HG03565 (cell line): ENCODE data around the gene LRBA.
"Not testable (repeated sequence)": the region's sequence is repeated elsewhere in the genome, so short reads cannot be mapped to it uniquely, and the experiment has no call there.

ENCODE experiments used
- ATAC-seq: cut with Tn5 transposase; IDR thresholded peaks from one replicate; pipeline ENCODE4 v1.9.1; 2021; ENCODE audit warnings: mild to moderate bottlenecking, moderate library complexity; ENCODE audit not compliant: unreplicated experiment

Gene LRBA

DNA sequence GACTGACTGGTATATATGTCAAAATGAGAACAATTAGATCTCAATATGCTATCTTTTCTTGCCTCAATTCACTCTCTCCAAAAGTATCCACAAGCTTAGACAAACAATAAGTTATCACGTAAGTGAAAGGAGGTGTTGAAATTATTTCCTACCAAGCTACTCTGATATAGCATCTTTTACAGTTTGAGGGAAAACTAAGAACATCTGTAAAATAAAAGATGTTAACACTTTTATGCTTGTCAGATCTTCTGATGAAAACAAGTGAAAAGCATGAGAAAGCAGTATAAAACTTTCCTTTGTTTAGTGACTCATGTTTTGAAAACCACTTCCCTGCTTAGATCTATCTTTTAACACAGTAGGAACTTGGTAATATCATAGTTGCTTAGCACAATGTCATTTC lies 441.6 kb downstream of the LRBA start:
- ATAC-seq = no peak

DNA sequence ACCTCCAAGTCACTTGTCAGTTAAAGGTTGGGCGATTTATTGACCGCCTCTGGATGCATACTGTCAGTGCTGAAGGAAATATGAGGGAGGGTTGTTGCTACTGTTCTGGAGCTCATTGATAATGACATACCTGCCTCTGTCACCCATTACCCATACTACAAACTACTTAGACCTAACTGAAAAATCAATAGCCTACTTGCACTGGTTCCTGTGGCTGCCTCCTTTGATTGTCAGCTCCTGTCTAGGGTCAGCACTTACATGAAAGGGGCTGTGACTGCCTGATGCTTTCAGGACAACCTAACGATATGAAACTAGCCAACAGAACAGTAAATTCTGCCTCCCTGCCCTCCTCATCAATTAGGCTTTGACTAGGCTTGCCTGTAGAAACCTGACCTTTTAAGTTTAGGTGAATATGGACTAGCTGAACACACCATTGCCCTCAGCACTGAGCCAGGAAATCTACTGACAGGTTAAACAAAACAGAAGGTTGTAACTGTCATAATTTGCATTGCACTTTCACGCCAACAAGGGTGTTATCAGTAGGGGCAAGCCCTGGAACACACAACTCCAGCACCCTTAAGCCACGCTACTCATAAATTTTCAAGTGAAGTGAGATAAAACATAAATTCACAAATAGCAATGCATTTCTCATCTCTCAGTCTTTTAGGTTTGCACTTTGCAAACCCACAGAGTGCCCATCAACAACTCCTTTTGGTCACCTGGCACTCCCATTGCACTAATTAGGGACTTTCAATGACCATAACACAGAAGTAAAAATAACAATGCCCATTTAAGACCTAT lies 442.2 kb downstream of the LRBA start:
- no peak for ATAC-seq

DNA sequence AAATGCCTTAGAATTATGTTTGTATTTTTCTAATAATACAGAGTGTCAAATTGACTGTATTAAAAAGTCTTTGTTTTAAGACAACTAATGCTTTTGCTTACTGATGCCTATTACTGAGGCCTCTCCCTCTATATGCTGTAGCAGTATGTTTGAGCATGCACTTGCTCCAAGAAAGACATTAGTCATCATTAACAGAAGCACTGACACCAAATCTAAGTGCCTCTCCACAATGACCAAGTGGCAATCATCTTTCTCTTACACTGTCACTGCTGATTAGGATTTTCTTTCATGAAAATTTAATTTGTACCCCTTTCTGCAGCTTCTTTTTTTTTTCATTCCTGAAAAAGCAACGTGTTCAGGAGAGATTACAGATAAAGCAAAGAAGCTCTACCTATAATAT lies 444.2 kb downstream of the LRBA start:
- ATAC-seq = no peak

DNA sequence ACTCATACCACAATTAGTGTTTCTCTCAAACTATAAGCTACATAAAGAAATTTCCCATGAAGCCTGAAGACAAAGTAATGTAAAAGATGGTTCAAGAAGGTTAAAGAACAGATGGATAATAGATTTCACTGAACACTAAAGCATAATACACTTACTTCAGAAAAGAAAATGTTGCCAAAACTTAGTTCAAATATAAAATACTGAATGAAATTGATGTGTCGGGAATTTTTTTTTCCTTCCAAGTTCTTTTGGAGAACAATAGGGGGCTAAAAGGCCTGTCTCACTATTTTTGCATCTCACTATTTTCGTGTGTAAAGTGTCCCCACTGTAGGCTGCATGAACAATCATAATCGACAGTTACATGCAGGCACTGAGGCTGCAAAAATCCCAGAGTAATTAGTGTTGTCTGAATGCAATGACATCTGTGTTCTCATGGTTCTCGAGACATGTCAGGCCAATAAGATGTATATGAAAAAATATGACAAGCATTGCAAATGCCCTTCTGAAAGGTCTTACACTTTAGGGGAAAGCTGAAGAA lies 445.0 kb downstream of the LRBA start:
- ATAC-seq = no peak

DNA sequence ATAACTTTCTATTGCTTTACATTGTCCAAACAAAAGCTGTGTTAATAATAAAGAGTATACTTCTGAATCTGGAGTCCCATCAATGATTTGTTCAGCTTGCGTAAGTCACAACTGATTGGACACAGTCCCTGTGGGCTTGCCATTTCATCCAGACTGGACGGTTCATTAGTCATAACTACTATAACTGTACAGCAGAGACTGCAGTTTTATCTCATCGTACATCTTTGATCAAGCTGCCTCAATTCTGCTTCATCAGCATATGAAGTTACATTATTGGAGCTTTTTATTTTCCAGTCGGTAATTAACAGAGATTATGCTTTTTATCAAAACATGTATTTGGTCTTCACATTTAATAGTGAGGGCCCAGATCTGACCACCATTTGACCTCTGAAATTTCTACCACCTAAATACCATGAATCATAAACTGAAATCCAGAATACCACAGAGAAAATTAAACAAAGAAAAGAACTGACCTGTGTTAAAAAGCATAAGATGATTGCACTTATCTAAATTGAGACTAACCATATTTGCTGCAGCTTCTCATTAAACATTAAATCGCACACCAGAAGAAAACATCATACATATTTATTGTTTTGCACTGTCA lies 445.6 kb downstream of the LRBA start:
- ATAC-seq = no peak

DNA sequence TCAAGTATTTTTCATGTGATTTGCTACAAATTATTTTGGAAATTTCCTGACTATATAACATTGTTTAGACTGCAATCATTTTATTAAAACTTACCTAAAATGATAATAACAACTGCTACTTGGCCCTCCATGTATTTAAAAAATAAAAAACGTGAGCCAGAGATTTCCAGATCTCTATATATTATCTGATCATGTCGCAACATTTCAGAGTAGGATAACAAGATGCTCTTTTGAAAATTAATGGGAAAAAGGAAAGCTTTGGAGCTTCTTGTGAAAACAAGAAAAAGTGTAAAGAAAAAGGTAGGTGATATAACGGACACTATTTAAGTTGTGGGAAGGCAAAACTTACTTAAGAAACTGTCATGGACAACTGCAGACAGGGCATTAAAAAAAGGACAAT lies 448.0 kb downstream of the LRBA start:
- ATAC-seq = no peak

DNA sequence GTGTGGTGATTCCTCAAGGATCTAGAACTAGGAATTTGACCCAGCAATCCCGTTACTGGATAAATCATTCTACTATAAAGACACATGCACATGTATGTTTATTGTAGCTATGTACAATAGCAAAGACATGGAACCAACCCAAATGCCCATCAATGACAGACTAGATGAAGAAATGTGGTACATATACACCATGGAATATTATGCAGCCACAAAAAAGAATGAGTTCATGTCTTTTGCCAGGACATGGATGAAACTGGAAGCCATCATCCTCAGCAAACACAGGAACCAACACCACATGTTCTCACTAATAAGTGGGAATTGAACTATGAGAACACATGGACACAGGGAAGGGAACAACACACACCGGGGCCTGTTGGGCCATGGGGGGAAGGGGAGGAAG lies 450.1 kb downstream of the LRBA start:
- not testable (repeated sequence) for ATAC-seq

DNA sequence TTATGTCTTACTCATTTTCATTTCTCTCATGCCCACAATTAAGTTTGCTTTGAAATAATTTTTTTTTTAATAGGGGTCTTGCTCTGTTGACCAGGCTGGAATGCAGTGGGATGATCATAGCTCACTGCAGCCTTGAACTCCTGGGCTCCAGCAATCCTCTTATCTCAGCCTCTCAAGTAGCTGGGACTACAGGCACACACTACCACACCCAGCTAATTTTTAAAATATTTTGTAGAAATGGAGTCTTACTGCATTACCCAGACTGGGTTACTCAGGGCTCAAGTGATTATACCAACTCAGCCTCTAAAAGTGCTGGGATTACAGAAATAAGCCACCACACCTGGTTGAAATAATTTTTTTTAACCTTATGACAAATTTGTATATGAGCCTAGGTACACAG lies 452.3 kb downstream of the LRBA start:
- no peak for ATAC-seq

DNA sequence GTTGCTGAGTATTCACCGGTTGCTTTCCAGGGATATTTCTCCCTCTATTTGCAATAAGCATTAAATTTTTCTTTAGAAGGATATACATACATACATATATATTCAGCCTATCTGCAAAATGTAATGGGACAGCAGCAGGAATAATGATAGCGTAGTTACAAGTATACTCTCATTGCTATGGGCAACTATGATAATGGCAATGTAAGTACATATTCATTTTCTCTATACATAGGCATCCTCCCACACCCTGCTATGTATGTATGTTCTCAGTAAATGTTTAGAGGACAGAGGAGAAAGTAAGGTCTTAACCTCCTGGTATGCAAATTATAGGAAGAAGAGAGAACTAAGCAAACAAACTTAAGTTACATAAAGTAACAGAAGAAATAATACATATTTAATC lies 452.8 kb downstream of the LRBA start:
- no peak for ATAC-seq

DNA sequence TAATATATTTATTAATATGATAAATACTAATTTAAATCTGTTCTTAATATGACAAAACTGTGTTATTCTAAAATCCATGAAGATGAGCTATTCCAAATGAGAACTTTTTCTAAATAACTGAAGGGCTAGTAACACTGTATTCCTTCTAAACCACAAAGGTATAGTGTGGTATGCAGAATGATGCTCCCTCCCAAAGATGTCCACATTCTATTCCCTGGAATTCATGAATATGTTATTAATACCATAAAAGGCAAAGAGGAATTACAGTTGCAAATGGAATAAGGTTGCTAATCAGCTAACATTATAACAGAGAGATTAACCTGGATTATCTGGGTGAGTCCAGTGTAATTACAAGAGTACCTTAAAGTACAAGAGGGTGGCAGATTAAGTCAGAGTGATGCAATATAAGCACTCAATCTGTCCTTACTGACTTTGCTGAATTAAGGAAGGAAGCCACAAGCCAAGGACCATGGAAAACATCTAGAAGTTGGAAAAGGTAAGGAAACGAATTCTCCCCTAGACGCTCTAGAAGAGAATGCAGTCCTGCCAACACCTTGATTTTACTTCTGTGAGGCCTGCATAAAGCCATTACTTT lies 453.8 kb downstream of the LRBA start:
- no peak for ATAC-seq

DNA sequence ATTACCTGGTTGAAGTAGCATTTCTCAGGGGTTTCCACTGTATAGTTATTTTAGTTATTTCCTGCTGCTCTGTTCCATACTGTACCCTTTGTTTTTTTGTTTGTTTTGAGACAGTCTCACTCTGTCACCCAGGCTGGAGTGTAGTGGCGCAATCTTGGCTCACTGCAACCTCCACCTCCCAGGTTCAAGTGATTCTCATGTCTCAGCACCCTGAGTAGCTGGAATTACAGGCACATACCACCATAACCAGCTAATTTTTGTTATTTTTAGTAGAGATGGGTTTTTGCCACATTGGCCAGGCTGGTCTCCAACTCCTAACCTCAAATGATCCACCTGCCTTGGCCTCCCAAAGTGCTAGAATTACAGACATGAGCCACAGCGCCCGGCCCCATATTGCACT lies 457.3 kb downstream of the LRBA start:
- not testable (repeated sequence) for ATAC-seq

DNA sequence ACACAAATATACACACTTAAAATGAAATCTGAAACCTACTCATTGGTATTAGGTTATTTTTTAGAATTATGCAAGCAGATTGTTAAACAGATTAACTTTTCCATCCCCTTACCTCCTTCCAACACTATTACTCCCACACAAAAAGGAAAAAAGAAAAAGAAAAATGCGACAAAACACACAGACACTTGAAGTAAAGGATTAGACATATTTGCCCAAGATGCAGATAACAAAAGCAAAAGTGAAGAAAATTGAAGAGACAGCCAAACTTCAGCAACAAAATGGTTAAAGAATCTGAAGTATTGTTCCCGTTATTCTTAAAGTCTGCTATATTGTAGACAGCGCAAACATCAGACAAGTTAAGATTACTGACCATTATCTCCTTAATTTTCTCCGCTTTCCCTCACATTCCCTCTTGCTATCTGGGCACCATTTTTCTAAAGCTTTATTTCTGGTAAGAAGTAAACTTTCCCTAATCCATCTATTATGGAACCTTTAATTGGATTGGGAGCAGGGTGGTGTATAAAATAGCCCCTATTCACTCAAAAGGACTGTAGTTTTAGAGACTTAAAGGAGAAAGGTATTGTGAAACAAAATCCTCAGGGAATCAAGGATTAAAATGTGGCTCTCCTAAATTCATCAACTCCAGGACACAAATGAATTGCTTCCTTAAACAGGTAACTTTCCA lies 467.8 kb downstream of the LRBA start:
- no peak for ATAC-seq

DNA sequence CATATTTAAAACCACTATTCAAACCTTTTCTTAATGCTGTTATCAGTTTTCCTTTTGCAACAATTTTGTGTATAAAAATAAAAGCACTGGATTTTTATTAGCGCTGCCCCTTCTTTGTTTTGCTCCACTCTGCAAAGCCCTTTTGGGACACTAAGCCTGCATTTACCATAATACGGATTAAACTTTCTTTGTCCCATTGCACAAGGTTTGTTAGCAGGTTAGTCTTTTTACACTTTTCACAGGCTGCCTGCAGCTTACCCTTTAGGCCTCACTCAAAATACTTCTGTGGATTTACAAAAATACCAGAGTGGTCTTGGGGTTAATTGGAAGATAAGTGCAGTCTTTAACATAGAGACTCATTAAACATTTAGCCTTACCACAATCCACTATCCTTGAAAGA lies 468.8 kb downstream of the LRBA start:
- no peak for ATAC-seq

DNA sequence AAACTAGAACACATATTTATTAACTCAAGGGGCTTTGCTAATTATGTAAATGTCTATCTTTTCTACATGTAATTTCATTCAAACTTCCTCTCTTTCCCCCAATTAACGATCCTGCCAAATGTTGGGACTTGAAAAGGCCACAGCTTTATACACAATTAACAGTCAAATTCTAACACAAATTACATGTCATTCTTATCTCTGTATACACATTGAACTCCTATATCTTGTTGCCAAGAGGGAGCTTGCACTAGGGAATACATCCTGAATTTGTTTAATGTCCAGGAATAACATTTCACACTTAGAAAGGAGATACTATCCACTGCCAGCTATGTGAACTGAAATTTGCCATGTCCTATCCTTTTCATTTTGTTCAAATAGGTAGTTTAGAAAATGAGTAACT lies 472.0 kb downstream of the LRBA start:
- no peak for ATAC-seq

DNA sequence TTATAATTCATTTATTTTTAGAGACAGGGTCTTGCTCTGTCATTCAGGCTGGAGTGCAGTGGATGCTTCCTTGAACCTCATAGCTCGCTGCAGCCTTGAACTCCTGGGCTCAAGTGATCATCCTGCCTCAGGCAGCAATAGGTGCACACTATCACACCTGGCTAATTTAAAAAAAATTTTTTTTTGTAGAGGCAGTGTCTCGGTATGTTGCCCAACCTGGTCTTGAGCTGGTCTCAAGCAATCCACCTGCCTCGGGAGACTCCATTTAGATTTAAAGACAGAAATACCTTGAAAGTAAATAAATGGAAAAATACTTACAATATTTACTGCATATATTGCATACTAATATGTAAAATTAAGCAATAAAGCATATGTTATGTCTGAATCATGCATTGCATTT lies 473.4 kb downstream of the LRBA start:
- ATAC-seq = no peak

DNA sequence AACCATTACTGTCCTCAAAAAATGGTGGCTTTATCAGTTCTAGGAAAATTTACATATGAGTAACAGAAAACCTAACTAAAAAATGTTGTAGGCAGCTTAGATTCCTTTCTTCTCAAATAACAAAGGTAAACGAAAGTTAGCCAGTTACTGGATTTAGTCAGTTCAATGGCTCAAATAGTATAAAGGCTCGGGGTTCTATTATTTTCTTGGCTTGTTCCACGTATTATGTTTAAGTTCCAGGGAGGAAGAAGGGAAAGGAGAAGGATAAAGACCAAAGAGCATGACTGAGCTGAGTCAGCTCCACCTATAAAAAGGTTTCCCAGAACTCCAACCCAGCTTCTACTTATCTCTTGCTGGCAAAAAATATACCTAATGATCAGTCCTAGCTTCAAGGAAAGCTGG lies 474.1 kb downstream of the LRBA start:
- no peak for ATAC-seq

DNA sequence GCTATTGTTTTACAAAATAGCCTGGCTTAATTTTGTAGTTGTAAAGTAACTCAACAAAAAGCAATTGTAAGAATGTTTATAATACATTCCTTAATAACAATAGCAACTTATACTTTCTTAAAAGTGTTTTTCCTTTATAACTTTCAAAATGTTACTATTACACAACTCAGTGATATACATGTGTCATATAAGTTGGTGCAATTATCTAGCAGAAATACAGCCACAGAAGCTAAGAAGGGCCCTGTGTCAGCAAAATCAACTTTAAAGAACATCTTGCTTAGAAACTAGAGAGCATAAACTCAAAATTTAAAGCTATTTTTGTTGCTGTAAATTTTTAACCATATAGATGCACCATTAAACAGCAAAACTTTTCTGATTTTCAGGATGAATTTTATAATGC lies 474.5 kb downstream of the LRBA start:
- no peak for ATAC-seq

DNA sequence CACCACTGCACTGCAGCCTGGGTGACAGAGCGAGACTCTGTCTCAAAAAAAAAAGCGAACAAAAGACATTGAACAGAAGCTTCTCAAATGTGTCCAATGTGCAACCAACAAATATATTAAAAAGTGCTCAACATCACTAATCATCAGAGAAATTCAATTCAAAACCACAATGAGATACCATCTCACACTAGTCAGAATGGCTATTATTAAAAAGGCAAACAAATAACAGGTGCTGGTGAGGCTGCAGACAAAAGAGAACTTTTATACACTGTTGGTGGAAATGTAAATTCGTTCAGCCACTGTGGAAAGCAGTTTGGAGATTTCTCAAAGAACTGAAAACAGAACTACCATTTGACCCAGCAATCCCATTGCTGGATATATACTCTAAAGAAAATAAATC lies 477.2 kb downstream of the LRBA start:
- not testable (repeated sequence) for ATAC-seq

DNA sequence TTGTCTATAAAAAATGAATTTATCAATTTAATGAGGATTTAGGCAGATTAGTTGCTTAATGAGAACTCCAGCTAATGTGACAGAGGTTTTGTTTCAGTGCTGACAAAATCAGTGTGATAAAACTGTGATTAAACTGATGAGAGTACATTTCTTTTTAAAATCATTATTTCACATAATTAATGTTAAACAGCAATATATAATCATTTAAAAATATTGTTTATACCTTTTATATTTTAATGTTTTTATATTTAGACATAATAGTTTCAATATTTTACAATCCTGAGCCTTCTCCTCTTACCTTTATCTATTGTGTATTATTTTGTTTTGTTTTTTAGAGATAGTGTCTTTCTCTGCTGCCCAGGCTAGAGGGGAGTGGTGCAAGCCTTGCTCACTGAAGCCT lies 480.3 kb downstream of the LRBA start:
- no peak for ATAC-seq

DNA sequence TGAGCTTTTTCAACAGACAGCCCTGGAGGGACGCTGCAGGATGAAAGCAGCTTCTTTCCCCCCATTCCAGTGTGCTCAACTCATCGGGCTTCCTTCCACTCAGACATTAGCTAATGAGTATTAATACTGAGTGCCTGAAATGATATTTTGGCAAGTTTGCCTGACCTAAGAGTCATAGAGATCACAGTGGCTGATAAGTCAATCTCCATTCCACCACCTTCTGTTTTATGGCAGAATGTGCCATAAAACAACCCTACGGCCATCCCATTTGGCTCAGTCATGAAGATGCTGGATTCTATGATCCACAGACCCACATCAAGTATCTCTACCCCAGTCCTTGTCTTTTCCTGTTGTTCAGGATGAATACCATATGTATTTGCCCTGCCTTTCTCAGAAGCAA lies 481.4 kb downstream of the LRBA start:
- ATAC-seq = no peak

DNA sequence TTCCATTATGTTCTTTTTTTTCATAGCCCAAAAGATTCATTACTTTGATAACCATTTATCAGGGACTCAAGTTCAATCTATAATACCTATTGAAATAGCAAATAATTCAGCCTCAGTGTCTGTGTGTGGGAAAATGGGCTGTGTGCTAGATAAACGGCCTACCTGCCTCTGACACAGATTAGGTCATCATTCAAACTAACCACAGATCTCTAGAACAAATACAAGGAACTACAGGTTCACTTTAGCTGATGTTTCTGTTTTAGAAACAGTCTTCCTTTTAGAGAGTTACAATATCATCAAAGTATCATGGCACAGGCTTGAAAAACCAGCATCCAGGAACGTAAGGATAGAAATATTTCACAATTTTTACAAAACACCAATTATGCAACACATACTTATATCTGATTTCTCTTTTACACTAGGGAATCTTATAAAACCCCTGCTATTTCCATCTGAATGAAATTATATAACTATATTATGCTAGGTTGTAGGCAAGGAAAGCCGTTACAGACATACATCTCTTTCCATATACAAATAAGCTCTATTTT lies 489.7 kb downstream of the LRBA start:
- ATAC-seq = no peak
